ENCODE data around the gene RPS25.

- TF ChIP-seq CTCF (IDR thresholded peaks at IDR 0.05) = peak; percentile 17
- no peak for TF ChIP-seq EZH2 (IDR thresholded peaks at IDR 0.05)
- TF ChIP-seq EZH2phosphoT487 (IDR thresholded peaks at IDR 0.05) = no peak
Measured at GRCh38 chr11:119015054-119015611, 3.0 kb downstream of the RPS25 start.

All from neural progenitor cell (in vitro differentiated cells).